PC-3 (cell line): ENCODE measurements around the gene YBX2. TPM values are rescaled to one million over a fixed set of nuclear protein-coding genes. Genes with fewer than 3 reads are reported as not detected.
A peak's percentile ranks its signal among the peaks of the same experiment; 100 is the strongest.

Experiments used
- ATAC-seq: fragments of 200-7000 bp; cut with Tn5 transposase; 2 replicates; pipeline ENCODE4 v1.9.1; 2020; ENCODE audit warnings: mild to moderate bottlenecking, moderate library complexity
- BruUV-seq: library from RNA; stranded (reverse); fragments of 400-500 nt; replicated peaks from 2 replicates; lab custom pipeline; 2021; lab: Mats Ljungman, UMichigan
- CTCF ChIA-PET: fragments of 300-600 bp; sonication (Branson Sonifier 250); formaldehyde crosslinking; loops from one replicate; lab custom pipeline; 2022; ENCODE audit warnings: antibody characterized with exemption; lab: Charles Lee
- POLR2A ChIA-PET: fragments of 300-600 bp; sonication (Branson Sonifier 250); formaldehyde crosslinking; loops from one replicate; lab custom pipeline; 2022; ENCODE audit warnings: antibody characterized with exemption; ENCODE audit not compliant: unreplicated experiment; lab: Charles Lee
- DNase-seq: peaks from one replicate; pipeline ENCODE4 v3.0.0-alpha.2; 2015
- H2AFZ ChIP-seq: fragments of 300-600 bp; sonication (generic); 2 replicates; pipeline ENCODE4 v1.6.0; 2016; ENCODE audit warnings: antibody characterized with exemption, low read length
- H3F3A ChIP-seq: fragments of 300-600 bp; sonication (generic); one replicate; pipeline ENCODE4 v1.6.0; 2017; ENCODE audit warnings: antibody characterized with exemption, low read length, control low read depth, mild to moderate bottlenecking; ENCODE audit not compliant: unreplicated experiment
- H3K27ac ChIP-seq: fragments of 300-600 bp; sonication (generic); 2 replicates; pipeline ENCODE4 v1.5.1; 2016; ENCODE audit warnings: mild to moderate bottlenecking, low read length
- H3K27me3 ChIP-seq: fragments of 300-600 bp; sonication (generic); 2 replicates; pipeline ENCODE4 v1.6.1; 2016; ENCODE audit warnings: low read length, mixed read lengths
- H3K36me3 ChIP-seq: fragments of 300-600 bp; sonication (generic); 2 replicates; pipeline ENCODE4 v1.6.1; 2016; ENCODE audit warnings: low read depth, mixed run types, low read length, mixed read lengths
- H3K4me1 ChIP-seq: fragments of 300-600 bp; sonication (generic); 2 replicates; pipeline ENCODE4 v1.5.1; 2016; ENCODE audit warnings: low read length; ENCODE audit not compliant: insufficient read depth
- H3K4me2 ChIP-seq: fragments of 300-600 bp; sonication (generic); 2 replicates; pipeline ENCODE4 v1.6.0; 2016; ENCODE audit warnings: low read length
- H3K4me3 ChIP-seq: fragments of 300-600 bp; sonication (generic); 2 replicates; pipeline ENCODE4 v1.5.1; 2016; ENCODE audit warnings: mild to moderate bottlenecking, low read length, mixed read lengths
- H3K79me2 ChIP-seq: fragments of 300-600 bp; sonication (generic); 2 replicates; pipeline ENCODE4 v1.6.1; 2017; ENCODE audit warnings: low read length, mixed read lengths
- H3K9ac ChIP-seq: fragments of 300-600 bp; sonication (generic); 2 replicates; pipeline ENCODE4 v1.6.0; 2016; ENCODE audit warnings: mild to moderate bottlenecking, low read length
- H3K9me2 ChIP-seq: fragments of 300-600 bp; sonication (generic); replicated peaks from 2 replicates; pipeline ENCODE4 v1.6.1; 2016; ENCODE audit warnings: mixed run types, low read length, mixed read lengths
- H3K9me3 ChIP-seq: fragments of 300-600 bp; sonication (generic); 2 replicates; pipeline ENCODE4 v1.6.1; 2016; ENCODE audit warnings: low read length, mixed read lengths
- H4K20me1 ChIP-seq: fragments of 300-600 bp; sonication (generic); 2 replicates; pipeline ENCODE4 v1.6.1; 2016; ENCODE audit warnings: low read length, mixed read lengths
- EZH2 ChIP-seq: fragments of 300-600 bp; sonication (generic); IDR thresholded peaks from one replicate; pipeline ENCODE4 v1.6.1; 2017; ENCODE audit warnings: antibody characterized with exemption, mild to moderate bottlenecking, low read length; ENCODE audit not compliant: unreplicated experiment
- EZH2phosphoT487 ChIP-seq: fragments of 300-600 bp; sonication (generic); IDR thresholded peaks from 2 replicates; pipeline ENCODE4 v1.6.1; 2018; ENCODE audit warnings: mild to moderate bottlenecking, antibody characterized with exemption, low read length, borderline replicate concordance
- intact Hi-C: fragments of 100-400 bp; cut with micrococcal nuclease; formaldehyde crosslinking; loops from 2 replicates; pipeline ENCODE4 v1.9.0; 2023
- total RNA-seq: library from RNA; depleted of rRNA; stranded (reverse); fragments of >200 nt; gene quantifications from 2 replicates; pipeline ENCODE4 v1.2.3, GENCODE V29; 2014
- TF ChIP-seq, protein P1 (sequence below): fragments of 300-600 bp; sonication (generic); conservative IDR thresholded peaks from 2 replicates; pipeline ENCODE4 v1.5.1; 2017; ENCODE audit warnings: antibody characterized with exemption, low read depth, mild to moderate bottlenecking, low read length

The YBX2 gene
- total RNA-seq, 1 experiment from 2014 or later, result 1.1 TPM

DNA sequence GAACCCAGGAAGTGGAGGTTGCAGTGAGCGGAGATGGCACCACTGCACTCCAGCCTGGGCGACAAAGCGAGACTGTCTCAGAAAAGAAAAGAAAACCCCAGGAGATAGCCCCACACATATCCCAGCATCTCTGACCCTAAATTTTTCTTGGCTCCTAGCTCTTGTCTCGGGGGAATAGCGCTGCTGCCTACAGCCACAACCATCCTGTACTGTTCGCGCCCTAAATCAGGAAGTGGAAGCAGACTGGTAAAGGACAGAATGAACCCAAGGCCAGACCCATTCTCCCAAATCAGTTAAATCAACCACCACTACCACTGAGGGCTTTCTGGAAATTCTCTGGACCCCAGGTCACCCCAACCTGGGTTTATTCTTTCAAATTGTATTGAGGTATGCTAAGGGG lies 44.6 kb downstream of the YBX2 start:
- DNase-seq (no peak), ATAC-seq (no peak)
- Histone ChIP-seq H3K9me3 (no peaks in the 10 kb centered on the region), H3K4me3 (peak overlapping the region; percentile 92), H3K27ac (no peak overlapping the region), H2AFZ (no peak overlapping the region), H3K36me3 (peaks cover 7% of the 10 kb centered on the region; the same call in 1 of the 2 replicates), H3K9me2 (no peaks in the 10 kb centered on the region), H3K79me2 (peaks cover 72% of the 10 kb centered on the region), H3K9ac (peak overlapping the region; percentile 96), H3F3A (no peaks in the 10 kb centered on the region), H3K4me2 (peak overlapping the region; percentile 93), H4K20me1 (0 out of 2 replicates have a peak, but pooled peaks cover 5% of the 10 kb centered on the region), H3K27me3 (no peaks in the 10 kb centered on the region), H3K4me1 (peaks cover 21% of the 10 kb centered on the region)
- intact Hi-C loops, result no loop called here
- no TSS peak for BruUV-seq
- ChIA-PET CTCF (no interaction called here), POLR2A (interaction anchor here (0.6 kb wide), 2 partner anchors 17 to 25 kb away, joined by 3 read pairs; no protein-coding TSS in a partner anchor)
- TF ChIP-seq EZH2, result no peak
- TF ChIP-seq, protein P1, sequence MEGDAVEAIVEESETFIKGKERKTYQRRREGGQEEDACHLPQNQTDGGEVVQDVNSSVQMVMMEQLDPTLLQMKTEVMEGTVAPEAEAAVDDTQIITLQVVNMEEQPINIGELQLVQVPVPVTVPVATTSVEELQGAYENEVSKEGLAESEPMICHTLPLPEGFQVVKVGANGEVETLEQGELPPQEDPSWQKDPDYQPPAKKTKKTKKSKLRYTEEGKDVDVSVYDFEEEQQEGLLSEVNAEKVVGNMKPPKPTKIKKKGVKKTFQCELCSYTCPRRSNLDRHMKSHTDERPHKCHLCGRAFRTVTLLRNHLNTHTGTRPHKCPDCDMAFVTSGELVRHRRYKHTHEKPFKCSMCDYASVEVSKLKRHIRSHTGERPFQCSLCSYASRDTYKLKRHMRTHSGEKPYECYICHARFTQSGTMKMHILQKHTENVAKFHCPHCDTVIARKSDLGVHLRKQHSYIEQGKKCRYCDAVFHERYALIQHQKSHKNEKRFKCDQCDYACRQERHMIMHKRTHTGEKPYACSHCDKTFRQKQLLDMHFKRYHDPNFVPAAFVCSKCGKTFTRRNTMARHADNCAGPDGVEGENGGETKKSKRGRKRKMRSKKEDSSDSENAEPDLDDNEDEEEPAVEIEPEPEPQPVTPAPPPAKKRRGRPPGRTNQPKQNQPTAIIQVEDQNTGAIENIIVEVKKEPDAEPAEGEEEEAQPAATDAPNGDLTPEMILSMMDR, result no peak
- no peak for TF ChIP-seq EZH2phosphoT487

DNA sequence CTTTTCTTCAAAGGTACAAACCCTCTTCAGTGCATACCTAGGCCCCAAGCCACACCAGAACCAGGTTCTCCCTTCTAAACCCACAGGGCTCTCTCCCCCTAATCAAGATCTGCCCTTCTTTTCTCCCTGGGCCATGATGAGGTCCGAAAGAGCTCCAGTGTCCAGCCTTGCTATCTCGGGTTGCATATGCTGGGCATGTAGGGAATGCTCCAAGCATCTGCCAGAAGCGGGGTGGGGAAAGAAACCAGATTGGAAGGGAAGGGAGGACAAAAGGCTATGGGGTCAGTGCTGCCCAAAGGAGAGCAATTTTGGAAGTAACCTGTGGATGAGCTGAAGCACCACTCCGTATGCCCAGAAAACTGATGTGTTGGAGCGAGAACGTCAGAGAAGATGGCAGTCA lies 45.2 kb downstream of the YBX2 start:
- CTCF ChIA-PET, result no interaction called here
- DNase-seq (no peak), ATAC-seq (no peak)
- Histone ChIP-seq H3F3A (no peaks in the 10 kb centered on the region), H3K79me2 (peaks cover 66% of the 10 kb centered on the region), H3K4me1 (peaks cover 16% of the 10 kb centered on the region), H3K4me3 (peak overlapping the region; percentile 92; the same call in 1 of the 2 replicates), H3K27ac (no peak overlapping the region), H3K27me3 (no peaks in the 10 kb centered on the region), H2AFZ (no peak overlapping the region), H3K4me2 (peak overlapping the region; percentile 93), H3K36me3 (peaks cover 5% of the 10 kb centered on the region; the same call in 1 of the 2 replicates), H3K9ac (no peak overlapping the region), H4K20me1 (0 out of 2 replicates have a peak, but pooled peaks cover 5% of the 10 kb centered on the region), H3K9me3 (no peaks in the 10 kb centered on the region), H3K9me2 (no peaks in the 10 kb centered on the region)
- TF ChIP-seq EZH2 (no peak), EZH2phosphoT487 (no peak)
- TF ChIP-seq, protein P1, result no peak
- intact Hi-C loops, result no loop called here
- POLR2A ChIA-PET, result interaction anchor here (0.6 kb wide), 1 partner anchor 25 kb away, joined by 3 read pairs; no protein-coding TSS in a partner anchor
- no TSS peak for BruUV-seq

DNA sequence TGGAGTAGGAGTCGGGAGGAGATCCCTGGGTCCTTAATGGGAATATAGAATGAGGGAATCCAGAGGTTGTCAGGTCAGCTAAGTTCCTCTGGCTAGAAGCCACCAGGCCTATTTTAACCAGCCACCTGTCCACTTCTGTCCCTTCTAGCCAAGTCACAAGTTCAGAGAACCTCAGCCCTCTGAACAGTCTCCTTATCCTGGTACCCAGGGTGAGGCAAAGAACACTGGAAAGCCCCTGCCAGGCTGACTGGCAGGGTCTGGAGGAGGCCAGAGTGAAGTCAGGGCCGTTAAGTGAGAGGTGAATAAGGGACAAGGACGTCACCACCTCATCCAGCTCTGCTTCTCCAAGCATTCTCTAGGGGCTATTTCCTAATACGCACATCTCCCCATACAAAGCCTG lies 45.6 kb downstream of the YBX2 start:
- Histone ChIP-seq H3F3A (no peaks in the 10 kb centered on the region), H2AFZ (no peak overlapping the region), H3K9me2 (no peaks in the 10 kb centered on the region), H3K4me3 (0 out of 2 replicates have a peak overlapping the region, but pooled peaks have one; percentile 92), H3K36me3 (peaks cover 5% of the 10 kb centered on the region; the same call in 1 of the 2 replicates), H3K9ac (no peak overlapping the region), H3K27me3 (no peaks in the 10 kb centered on the region), H3K27ac (no peak overlapping the region), H3K79me2 (peaks cover 62% of the 10 kb centered on the region), H3K4me1 (peaks cover 12% of the 10 kb centered on the region; the same call in 1 of the 2 replicates), H3K9me3 (no peaks in the 10 kb centered on the region), H3K4me2 (peak overlapping the region; percentile 93; the same call in 1 of the 2 replicates), H4K20me1 (0 out of 2 replicates have a peak, but pooled peaks cover 5% of the 10 kb centered on the region)
- BruUV-seq, result no TSS peak
- POLR2A ChIA-PET, result no interaction called here
- CTCF ChIA-PET, result no interaction called here
- TF ChIP-seq EZH2, result no peak
- DNase-seq, result no peak
- intact Hi-C loops, result no loop called here
- no peak for ATAC-seq
